Mammary microvascular endothelial cell (primary cell): ENCODE measurements around the gene ZFHX3. TPM values are rescaled to one million over a fixed set of nuclear protein-coding genes. Genes with fewer than 3 reads are reported as not detected.

Source experiments
- total RNA-seq: library from RNA; depleted of rRNA; stranded (reverse); fragments of >200 nt; gene quantifications from 2 replicates; pipeline ENCODE4 v1.2.3, GENCODE V29; 2015

The ZFHX3 gene, protein sequence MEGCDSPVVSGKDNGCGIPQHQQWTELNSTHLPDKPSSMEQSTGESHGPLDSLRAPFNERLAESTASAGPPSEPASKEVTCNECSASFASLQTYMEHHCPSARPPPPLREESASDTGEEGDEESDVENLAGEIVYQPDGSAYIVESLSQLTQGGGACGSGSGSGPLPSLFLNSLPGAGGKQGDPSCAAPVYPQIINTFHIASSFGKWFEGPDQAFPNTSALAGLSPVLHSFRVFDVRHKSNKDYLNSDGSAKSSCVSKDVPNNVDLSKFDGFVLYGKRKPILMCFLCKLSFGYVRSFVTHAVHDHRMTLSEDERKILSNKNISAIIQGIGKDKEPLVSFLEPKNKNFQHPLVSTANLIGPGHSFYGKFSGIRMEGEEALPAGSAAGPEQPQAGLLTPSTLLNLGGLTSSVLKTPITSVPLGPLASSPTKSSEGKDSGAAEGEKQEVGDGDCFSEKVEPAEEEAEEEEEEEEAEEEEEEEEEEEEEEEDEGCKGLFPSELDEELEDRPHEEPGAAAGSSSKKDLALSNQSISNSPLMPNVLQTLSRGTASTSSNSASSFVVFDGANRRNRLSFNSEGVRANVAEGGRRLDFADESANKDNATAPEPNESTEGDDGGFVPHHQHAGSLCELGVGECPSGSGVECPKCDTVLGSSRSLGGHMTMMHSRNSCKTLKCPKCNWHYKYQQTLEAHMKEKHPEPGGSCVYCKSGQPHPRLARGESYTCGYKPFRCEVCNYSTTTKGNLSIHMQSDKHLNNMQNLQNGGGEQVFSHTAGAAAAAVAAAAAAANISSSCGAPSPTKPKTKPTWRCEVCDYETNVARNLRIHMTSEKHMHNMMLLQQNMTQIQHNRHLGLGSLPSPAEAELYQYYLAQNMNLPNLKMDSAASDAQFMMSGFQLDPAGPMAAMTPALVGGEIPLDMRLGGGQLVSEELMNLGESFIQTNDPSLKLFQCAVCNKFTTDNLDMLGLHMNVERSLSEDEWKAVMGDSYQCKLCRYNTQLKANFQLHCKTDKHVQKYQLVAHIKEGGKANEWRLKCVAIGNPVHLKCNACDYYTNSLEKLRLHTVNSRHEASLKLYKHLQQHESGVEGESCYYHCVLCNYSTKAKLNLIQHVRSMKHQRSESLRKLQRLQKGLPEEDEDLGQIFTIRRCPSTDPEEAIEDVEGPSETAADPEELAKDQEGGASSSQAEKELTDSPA (N-terminal part only)
- total RNA-seq: 3.1 and 3.7 TPM in 2 replicates

DNA sequence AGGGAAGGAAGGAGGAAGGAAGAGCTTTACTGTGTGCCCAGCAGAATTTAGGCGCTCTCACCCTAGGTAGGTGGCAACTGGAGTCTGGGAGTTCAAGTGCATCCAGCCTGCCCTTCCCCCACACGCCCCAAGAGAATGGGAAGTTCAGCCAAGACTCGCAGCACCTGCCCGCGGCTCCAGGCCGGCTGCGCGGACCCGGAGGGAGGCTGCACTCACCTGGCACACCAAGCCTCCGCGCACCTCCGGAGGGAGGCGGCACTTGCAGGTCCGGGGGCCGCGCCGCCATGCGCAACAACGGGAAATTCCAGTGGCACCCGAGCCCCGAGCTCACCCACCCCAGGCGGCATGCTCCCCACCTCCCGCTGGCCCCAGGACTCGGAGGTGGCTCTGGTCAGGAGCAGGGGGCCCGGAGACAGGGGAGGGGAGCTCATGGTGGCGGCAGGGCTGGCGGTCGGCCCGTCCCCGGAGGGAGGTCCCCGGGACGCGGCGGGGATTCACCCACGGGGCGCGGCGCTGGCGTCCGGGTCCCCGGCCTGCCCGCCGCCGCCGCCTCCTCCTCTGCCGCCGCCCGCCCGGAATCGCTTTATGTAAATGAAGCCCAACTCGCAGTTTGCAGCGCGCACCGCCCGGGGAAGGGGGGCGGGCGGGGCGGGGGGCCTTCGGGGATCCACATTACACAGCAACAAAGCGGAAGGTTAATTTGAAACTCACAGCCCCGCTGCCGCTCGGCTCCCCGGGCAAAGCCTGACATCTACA is at the start of gene ZFHX3:
Gene ZFHX3, minus strand, starts transcription at position 593 of the 756 bp plus-strand sequence. CDS start 87,983 bp downstream, outside the sequence.

